Stimulated activated CD8-positive, alpha-beta memory T cell treated with anti-CD3 and anti-CD28 coated beads, Interleukin-12 subunit alpha, Interleukin-12 subunit beta, amount 100 ng/mL, for 1 hour (primary cell): ENCODE measurements around the gene C1QTNF5.
"Not testable (repeated sequence)": the region's sequence is repeated elsewhere in the genome, so short reads cannot be mapped to it uniquely, and the experiment has no call there.

Experiments
- DNase-seq: peaks from one replicate; pipeline ENCODE4 v3.0.0-alpha.2; 2020; ENCODE audit warnings: low read depth

Gene C1QTNF5, protein sequence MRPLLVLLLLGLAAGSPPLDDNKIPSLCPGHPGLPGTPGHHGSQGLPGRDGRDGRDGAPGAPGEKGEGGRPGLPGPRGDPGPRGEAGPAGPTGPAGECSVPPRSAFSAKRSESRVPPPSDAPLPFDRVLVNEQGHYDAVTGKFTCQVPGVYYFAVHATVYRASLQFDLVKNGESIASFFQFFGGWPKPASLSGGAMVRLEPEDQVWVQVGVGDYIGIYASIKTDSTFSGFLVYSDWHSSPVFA

GRCh38 chr11:119340335-119341221, at the start of gene C1QTNF5:
Gene C1QTNF5 (minus strand): TSS chr11:119340883. CDS start chr11:119340397, 486 bp downstream.
- DNase-seq, result no peak

GRCh38 chr11:119389611-119390254, 49.0 kb upstream of the C1QTNF5 start:
- no peak for DNase-seq

DNA sequence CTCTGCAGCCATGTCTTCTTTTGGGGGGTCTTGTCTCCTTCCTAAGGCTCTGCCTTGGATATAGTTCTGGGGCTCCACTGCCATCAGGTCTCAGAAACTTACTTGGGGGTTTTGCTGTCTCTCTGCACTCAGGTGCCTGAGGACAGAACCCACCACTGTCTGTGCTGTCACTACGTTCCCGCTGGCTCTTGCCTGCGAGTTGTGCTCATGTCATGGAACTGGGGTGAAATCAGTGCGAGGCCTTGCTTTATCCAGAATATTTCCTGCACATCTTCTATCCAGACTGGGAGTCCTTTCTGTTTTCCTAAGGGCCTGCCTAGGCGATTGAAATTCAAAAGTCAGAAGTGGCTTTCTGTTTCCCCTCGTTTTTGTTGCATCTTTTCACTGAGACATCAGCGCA, 47.4 kb upstream of the C1QTNF5 start:
- DNase-seq, result no peak

- no peak for DNase-seq
Observed at GRCh38 chr11:119384332-119384731, 43.6 kb upstream of the C1QTNF5 start.

GRCh38 chr11:119382513-119382912, 41.8 kb upstream of the C1QTNF5 start:
- DNase-seq, result not testable (repeated sequence)

DNA sequence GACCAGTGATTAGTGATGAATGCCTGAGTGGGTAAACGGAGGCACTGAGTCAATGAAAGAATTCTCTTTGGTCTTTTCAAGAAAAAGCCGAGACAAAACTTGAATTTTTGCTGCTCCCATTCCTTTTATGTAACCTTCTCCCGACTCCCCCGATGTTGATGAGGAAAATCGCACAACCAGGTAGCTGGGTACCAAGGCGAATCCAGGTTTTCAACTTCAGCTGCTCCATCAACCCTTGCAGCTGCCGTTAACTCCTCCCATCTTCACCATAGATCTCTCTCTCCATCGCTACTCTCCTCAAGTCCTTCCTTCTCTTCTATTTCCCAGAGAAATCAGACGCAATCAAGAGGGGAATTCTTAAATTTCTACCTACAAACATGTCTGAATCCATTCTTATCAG, 41.4 kb upstream of the C1QTNF5 start:
- DNase-seq, result no peak

DNA sequence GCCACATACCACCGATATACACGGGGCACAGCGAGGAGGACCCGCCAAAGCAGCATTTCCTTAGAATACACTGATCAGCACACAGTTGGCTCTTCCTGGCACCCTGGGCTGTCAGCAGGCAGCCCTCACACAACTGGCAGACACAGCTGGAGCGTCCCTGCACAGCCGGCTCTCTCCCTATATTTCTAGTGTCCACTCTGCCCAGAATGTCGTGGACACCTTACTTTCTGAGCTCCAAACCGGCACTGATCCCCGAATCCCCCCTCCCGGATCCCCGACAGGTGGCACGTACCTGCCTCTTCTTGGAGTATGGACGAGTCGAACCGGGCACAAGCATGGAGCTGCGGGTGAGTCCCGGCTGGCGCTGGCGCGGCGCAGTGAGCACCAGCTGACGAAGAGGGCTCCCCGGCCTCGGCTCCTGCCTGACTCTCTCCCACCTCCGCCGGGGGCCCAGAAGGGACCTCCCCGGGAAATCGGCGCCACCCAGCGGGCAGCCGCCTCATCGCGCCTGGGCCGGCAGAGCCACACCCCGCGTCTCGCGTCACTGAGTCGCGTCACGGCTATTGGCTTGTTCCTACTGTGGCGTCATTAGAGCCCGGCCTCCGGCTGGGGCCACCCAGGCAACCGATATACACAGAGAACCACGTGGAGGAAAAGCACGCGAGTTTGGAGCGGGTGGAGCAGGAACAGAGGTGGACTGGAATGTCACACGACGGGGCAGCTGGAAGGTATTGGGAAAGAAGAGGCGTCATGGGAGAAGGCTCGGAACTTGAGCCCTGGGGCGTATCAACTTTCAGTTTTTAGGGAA, 40.7 kb upstream of the C1QTNF5 start, which contains the start of gene USP2:
TSS of gene USP2 (minus strand) at position 510 of the 808 bp plus-strand sequence. CDS start 8,210 bp downstream, outside the sequence.
- DNase-seq, result peak; percentile 91

GRCh38 chr11:119380827-119381180, 40.1 kb upstream of the C1QTNF5 start:
- no peak for DNase-seq

DNA sequence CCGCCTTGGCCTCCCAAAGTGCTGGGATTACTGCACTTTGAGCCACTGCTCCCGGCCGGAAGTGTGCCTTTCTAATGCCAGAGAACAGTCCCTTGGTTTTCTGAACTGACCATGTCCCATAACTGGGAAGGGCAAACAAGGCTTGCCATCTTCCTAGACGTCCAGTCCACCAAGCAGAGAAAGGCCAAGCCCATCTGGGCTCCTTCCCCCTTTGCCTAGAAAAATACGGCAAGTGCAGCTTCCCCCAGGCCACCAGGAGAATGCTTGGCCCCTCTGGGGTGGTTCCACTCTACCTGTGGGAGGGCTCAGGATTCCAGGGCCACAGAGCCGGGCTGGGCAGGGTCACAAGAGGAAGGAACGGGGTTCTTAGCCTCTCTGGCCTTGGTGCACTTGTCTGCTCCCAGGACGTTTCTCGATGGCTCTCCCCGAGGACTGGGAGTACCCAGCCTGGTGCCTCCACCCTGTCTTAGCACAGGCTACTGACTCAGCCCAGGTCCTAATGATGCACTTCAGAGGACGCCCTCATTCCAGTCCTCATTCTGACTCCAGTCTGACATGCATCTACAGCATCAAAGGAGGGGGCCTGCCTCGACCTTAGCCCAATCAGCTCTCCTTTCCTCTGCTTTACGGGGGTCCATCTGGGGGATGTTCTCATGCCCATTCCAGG, 39.6 kb upstream of the C1QTNF5 start:
- DNase-seq, result no peak

GRCh38 chr11:119378851-119379465, 38.3 kb upstream of the C1QTNF5 start:
- no peak for DNase-seq

- no peak for DNase-seq
Observed at GRCh38 chr11:119377961-119378667, 37.4 kb upstream of the C1QTNF5 start.

GRCh38 chr11:119377112-119377901, 36.6 kb upstream of the C1QTNF5 start:
- no peak for DNase-seq

- no peak for DNase-seq
Observed at GRCh38 chr11:119376197-119376847, 35.6 kb upstream of the C1QTNF5 start.

DNA sequence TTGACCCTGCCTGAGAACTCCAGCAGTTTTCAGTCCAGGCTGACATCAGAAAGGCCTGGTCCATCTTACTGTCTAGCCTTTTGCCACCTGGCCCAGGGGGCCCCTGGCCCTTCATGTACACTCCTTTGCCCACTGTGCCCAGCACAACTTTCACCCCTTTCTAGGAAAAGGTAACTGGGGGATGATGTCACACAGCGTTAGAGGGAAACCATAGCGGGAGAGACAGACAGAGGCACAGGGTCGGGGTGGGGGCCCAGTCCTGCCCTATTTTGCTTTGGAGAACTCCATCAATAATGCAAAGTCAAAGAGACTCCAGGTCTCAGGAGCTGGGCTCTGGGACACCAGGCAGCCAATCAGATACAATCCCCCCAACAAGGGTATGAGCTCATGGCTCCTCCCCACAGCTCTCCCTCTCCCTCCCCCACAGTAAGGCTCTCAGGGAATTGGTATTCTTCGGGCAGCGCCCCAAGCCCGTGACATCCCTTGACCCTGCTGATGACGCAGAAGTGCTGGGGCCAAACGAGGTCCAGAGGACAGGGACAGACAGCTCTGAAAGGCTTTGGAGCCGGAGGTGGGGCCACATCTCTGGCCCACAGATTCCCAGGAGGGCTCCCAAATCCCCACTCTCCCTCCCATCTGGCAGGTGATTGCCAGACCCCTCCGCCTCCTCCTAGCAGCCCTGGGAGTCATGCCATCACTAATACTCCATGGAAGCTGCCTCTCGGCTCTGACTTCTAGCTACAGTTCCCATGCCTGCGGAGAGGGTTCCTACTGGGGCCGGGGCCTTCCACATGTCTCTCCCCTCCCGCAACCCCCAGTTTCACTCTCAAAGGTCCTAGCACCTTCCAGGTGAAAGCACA, 34.9 kb upstream of the C1QTNF5 start:
- no peak for DNase-seq

DNA sequence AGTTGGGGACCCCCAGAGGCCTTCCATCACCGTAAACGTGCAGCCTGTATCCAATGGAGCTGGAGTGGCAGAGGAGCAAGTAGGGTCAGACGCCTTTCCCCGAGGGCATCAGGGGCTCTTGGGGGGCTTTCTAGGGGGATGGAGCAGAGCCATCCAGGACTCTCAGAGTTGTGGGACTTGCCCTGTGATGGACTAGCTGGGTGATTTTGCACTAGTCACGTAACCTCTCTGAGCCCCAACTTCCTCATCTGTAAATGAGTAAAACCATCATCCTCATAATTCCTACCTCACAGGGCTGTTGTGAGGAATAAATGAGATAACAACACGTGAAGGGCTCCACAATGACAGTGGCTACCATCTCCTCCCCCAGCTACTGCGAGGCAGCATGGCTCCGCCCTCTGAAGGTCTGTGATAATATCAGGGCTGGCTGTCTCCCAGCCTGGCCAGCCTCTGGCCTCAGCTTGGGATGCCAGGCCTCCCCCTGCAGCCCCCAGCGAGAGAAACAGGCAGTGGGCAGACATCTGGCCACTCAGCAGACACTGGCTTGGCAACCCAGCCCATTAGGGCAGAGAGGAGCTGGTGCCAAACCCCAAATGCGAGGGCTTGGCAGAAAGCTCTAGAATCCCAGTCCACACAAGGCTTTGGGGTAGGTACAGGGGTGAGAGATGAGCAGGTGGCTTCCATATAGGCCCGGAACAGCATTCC, 34.1 kb upstream of the C1QTNF5 start:
- no peak for DNase-seq

DNA sequence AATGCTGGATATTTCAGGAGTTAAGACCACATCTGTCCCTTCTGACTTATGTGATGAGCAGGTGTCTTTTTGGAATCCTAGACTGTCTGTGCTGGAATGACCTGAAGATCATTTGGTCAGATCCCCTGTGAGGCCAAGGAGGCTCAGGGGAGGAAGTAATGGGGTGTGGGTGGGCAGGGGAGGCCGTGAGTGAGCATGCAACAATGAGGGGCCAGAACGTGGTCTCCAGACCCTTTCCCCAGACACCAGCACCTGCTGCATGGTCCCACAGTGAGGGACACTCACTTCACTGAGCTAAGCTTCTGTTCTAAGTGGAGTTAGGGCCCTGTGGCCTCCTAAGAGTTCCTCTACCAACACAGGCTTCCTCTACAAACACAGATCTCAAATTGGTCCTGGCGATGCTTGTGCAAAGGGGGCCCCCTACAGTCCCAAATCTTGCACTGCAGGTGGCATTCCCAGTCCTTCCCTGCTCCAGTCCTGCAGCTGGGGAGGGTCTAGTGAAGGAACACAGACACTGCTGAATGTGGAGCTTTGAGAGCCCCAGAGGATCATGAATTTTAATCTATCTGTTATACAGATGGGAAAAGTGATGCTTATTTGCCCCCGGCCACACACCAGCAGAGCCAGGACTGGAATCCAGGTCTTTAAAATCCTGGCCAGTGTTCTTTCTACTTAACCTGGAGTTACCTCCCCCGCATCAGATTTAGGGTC, 33.4 kb upstream of the C1QTNF5 start:
- no peak for DNase-seq
